Measurements from ENCODE around the gene SUPT20H.
"Not testable (repeated sequence)": the region's sequence is repeated elsewhere in the genome, so short reads cannot be mapped to it uniquely, and the experiment has no call there.

Gene SUPT20H

DNA sequence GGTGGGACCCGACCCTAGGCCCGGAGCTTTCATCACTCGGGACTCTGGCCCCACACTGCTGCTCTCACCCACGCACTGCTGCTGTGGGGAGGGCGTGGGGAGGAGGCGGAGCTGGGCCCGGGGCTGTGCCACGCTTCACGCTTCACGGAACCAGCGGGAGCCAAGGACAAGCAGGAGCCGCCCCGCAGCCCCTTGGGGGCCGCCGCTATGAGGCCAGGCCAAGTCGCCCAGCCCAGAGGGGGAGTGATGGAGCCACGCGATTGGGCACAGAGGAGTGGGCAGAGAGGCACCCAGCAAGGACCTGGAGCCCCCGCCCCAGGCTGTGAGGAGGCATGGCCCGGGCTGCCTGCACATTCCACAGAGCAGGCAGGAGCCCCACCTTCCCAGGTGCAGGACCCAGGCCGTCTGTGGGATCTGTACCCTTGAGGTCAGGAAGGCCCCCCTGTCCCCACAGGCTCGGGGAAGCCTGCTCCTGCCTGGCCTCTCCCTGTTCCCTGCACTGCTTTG lies 10.2 kb upstream of the SUPT20H start:
- no peak for DNase-seq

GRCh38 chr13:37068962-37069361 lies 9.5 kb upstream of the SUPT20H start:
- DNase-seq: peak; percentile 33

- no peak for DNase-seq
Measured at GRCh38 chr13:37067874-37068273, 8.4 kb upstream of the SUPT20H start.

GRCh38 chr13:37065890-37066526 lies 6.5 kb upstream of the SUPT20H start:
- DNase-seq: no peak

DNA sequence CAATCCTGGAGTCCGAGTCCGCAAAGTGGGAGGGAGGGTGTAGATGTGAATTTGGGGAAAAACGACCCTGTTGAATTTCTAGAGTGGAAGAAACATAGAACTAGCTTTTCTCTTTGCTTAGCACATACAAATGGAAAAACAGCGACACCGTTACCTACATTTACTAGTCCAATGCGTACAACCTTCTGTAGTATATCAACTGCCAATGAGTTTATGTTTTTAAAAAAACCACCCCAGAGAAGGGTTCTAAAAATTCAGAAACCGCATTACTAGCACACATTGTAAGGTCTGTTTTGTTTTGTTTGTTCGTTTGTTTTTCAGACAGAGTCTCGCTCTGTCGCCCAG lies 332 bp upstream of the SUPT20H start:
- DNase-seq: no peak

GRCh38 chr13:37056228-37056627 lies 3.3 kb downstream of the SUPT20H start:
- DNase-seq: not testable (repeated sequence)

GRCh38 chr13:37053111-37053510 lies 6.4 kb downstream of the SUPT20H start:
- DNase-seq: not testable (repeated sequence)

DNA sequence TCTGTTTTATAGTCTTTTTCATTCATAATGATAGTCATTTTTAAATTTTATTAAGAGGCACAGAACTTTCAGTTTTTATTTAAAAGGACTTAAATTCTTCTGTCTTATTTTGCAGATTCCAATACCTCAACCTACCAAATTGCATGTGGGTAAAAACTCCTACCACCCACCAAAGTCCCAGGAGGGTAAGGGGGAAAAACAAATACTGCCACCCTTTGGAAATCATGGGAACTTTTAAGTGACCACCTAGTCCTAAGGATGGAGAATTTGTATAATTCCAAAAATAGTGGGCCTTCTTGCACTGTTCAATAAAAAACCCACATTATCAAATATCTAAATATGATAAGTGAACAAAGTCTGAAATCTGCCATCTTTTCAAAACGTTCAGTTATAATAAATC lies 9.7 kb downstream of the SUPT20H start:
- DNase-seq: no peak

GRCh38 chr13:37047846-37048245 lies 11.6 kb downstream of the SUPT20H start:
- DNase-seq: no peak

- DNase-seq: no peak
Measured at GRCh38 chr13:37047032-37047431, 12.5 kb downstream of the SUPT20H start.

DNA sequence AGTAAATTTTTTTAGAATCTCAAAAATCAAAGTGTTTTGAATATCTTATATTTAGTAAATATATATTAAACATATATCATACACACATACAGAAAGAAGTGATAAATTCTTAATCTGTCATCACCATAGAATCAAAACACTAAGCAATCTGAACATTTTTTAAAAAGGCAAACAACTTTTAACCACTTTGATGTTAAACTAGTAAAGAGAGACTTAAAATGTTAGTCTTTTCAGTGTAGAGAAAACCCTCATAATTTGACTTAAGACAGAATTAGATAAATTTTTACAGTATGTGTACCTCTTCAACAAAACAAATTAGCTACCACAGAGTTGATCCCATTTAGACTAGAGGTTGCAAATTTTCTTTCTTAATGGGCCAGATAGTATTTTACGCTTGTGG lies 13.4 kb downstream of the SUPT20H start:
- DNase-seq: no peak

GRCh38 chr13:37040789-37041188 lies 18.7 kb downstream of the SUPT20H start:
- DNase-seq: no peak

DNA sequence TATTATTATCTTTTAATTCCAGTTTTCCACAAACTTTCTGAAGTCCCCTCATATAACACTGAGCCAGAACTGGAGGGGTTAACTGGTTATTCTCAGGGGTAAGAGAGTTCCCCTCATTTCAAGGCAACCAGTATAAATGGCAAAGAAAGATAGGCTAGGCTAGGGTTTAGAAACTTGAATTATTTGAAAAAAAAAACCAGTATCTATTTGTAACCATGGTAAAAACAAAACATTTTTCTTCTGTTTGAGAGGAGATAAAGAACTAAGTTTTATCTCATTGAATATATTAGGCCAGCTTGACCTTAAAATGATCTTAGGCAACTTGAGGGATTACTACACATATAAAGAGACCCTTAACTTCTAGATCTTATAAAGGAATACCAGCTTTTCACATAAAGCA lies 19.6 kb downstream of the SUPT20H start:
- DNase-seq: no peak

GRCh38 chr13:37037241-37037640 lies 22.2 kb downstream of the SUPT20H start:
- DNase-seq: no peak

GRCh38 chr13:37029617-37030016 lies 29.9 kb downstream of the SUPT20H start:
- DNase-seq: peak; percentile 39

DNA sequence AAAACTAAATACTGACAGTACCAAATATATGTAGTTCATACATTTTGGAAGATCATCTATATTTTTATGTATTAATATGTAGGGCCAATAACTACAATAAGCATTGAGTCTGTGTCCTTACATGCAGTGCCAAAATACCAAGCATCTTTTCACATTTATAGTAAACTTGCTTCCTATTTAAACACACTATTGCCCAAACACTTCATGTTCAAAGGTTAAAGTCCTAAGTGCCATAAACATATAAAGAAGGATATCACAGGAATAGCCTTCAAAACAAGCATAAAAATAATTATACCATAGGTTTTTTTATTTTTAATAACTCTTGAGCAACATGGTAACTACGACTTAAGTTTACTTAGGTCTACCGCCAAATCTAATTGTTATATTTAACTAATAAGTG lies 31.8 kb downstream of the SUPT20H start:
- DNase-seq: no peak

DNA sequence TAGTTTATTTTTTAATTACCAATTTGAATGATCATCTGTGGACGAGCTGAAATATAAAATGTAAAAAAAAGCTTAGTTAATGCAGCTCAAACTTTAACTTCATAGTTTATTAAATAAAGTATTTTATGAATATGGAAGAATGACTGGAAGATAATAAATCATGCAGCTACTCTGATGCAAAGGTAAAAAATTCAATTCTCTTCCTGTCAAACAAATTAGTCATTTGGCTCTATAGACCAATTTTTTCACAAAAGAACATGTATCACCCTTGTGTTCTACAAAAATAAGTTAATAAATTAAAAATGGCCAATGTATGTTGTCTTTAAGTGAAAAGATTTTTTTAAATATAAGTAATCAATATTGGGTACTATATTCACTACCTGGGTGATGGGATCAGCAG lies 32.7 kb downstream of the SUPT20H start:
- peak; percentile 55 for DNase-seq

DNA sequence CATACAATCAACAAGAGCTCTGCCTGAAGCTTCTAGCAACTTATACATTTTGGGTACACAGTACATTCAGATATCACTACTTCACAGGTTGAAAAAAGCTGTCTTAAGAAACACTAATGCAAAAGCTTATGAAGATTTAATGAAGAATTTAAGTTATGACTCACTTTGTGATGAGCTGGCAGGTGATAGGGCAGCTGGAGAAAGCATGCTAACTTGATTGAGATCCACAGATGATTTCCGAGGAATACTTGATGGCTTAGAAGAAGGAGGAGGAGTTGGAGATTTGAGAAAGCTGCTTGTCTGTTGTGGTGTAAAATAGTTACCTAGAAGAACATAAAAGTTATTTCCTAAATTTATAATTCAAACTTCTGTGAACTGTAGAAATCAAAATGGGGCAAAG lies 35.6 kb downstream of the SUPT20H start:
- DNase-seq: peak; percentile 74

- DNase-seq: peak; percentile 39
Measured at GRCh38 chr13:37014609-37015008, 44.9 kb downstream of the SUPT20H start.

DNA sequence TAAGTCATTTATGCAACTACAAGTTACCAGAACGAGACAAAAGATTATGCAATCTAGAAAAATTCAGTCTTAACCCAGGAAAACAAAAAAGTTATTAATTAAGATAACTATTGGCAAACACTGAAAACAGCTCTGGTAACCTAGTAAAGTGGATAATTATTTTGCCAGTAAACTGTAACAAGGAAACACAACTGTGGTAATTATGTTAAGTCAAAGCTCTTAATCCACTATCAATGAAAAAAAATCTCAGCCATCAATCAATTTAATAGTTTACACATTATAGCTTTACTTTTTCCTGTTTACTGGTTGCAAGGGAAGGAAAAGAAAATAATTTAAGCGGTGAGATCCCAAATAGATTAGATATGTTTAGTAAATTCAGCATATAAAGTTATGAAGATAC lies 47.7 kb downstream of the SUPT20H start:
- no peak for DNase-seq

- DNase-seq: peak; percentile 11
Measured at GRCh38 chr13:37011002-37011401, 48.5 kb downstream of the SUPT20H start.

DNA sequence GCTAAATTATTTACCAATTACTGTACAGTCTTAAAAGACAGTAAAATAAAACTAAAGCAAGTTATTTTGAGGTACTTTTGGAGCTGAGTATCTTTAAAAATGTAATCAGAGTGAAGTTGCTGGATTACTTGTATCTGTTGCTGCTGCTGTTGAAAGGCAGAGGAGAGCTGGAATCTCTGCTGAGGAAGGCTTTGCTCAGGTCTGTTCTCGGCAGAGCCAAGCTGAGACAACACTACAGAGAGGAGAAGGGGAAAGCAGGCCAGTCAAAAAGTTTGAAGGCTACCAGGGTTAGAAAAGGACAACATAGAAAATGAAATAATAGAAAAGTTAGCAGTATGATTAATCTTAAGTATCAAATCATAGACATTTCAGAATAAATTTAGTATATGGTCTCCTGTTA lies 49.1 kb downstream of the SUPT20H start:
- DNase-seq: no peak

GRCh38 chr13:37009692-37010091 lies 49.8 kb downstream of the SUPT20H start:
- no peak for DNase-seq

DNA sequence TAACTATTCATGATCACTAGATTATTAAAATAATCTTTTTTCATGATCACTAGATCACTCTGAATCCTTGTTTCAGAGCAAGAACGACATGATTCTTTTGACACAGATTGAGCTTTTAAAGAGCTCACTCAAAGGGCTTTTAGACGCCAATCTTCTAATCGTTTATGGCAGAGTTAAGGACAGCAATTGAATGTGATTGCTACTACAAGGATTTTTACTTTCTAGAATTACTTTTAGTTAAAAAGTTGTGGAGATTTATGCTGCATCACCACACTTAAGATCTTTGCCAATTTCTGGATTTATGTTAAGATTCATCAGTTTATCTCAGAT lies 57.6 kb downstream of the SUPT20H start:
- no peak for DNase-seq

DNA sequence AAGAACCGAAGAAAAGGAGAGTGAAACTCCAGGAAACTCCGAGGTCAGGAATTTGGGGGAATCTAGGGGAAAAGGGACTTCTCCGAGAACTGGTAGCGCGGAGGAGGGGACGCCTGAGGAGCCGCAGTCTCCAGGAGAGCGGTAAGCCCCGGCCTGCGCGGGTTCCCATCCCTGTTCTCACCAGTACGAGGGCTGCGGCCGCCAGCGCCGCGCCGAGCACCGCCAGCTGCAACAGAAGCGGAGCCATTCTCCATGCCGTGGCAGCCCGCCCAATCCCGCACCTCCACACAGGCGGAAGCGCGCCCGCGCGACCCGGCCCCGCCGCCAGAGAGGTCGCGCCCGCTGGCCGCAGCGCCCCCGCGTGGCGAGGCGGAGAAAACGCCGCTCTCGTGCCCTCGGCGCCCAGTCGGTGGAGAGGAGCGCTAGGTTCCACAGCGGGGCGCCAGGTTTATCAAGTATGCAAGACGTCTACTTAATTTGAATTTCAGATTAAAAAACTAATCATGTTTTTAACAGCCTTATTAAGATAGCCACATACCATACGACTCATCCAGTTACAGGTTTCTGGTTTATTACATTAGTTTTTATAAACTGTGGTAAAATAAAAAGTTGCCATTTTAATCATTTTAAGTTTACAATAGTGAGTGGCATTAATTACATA lies 60.3 kb downstream of the SUPT20H start, which contains the start of gene ALG5:
TSS of gene ALG5 (minus strand) at position 287 of the 661 bp plus-strand sequence. CDS start at position 247, 40 bp downstream.
- DNase-seq: peak; percentile 85

Data from HCEC 1CT (cell line).